Stimulated activated CD4-positive, alpha-beta T cell treated with anti-CD3 and anti-CD28 coated beads, Interleukin-12 subunit alpha, Interleukin-12 subunit beta, amount 100 ng/mL, for 24 hours (primary cell): ENCODE results near the gene BUB1.
"Not testable (repeated sequence)": the region's sequence is repeated elsewhere in the genome, so short reads cannot be mapped to it uniquely, and the experiment has no call there.

ENCODE experiments used
- DNase-seq, 2 experiments: peaks; one replicate each; pipeline ENCODE4 v3.0.0-alpha.2; 2020; ENCODE audit warnings: low read depth in 2 of 2

BUB1 gene

DNA sequence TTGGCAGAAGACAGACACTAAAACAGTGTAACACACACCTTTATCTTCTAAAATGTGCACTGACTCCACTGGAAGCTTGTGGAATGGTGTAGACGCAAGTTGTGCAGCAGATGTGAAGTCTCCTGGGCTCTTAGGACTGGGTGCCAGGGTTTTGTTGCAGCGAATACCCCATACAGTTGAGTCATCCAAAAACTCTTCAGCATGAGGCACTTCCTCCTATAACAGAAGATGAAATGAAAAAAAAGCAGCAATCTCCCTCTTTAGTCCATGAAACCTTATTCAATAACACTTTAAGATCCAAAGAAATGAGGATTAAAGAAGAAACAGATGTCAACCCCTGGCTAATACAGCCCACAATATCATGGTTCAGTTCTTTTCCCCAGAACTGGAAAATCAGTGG is 22.2 kb downstream of the BUB1 start:
- DNase-seq: no peak

DNA sequence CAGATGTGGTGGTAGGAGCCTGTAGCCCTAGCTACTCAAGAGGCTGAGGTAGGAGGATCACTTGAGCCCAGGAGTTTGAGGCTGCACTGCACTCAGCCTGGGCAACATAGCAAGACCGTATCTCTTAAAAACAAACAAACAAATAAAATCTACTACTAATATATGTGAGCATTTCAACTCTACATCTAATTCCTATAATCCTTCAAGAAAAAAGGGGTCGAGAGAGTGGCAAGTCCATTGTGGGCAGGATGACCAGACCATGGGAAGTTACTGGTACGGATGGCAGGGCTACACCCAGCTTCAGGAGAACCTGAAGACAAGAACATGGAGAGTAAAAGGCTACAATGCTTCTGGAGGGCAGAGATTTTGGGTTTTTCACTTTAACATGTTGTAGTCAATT is 24.0 kb downstream of the BUB1 start:
- DNase-seq: no peak

DNA sequence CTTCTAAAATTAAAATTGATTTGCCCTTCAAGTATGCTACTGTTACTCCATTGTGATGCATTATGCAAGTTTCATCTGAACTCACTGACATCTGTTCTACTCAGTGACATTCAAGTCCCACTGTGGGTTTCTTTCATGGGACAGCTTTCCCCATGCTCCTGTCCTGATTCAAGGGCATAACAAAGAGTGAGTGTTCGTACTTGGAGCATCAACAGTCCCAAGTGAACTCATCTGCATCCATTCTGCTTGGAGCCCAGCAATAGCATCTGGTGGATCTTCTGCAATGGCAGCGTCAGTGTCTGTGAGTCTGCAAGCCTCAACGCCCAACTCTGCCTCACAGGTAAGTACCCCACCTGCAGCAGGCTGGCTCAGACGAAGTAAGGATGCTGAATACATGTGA is 27.5 kb downstream of the BUB1 start:
- no peak for DNase-seq

DNA sequence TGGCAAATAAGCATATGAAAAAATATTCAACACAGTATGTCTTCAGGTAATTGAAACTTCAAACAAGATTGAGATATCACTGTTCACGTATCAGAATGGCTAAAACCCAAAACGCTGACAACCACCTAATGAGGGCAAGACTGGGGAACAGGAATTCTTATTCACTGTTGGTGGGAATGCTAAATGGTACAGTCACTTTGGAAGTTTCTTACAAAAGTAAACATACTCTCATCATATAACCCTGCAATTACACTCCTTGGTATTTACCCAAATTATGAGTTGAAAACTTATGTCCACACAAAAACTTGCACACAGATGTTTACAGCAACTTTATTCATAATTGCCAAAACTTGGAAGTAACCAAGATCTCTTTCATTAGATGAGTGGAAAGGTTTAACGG is 30.1 kb downstream of the BUB1 start:
- no peak for DNase-seq

DNA sequence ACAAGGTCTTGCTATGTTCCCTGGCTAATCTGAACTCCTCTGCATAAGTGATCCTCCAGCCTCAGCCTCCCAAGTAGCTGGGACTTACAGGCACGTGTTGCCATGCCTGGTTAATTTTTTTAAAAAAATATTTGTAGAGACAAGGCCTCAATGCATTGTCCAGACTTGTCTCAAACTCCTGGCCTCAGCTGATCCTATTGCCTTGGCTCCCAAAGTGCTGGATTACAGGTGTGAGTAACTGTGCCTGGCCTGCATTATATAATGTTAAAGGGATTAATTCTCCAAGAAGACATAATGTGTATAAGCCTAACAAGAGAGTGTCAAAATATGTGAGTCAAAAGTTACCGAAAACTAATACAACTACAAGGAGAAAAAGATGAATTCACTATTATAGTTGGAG is 32.2 kb downstream of the BUB1 start:
- no peak for DNase-seq

DNA sequence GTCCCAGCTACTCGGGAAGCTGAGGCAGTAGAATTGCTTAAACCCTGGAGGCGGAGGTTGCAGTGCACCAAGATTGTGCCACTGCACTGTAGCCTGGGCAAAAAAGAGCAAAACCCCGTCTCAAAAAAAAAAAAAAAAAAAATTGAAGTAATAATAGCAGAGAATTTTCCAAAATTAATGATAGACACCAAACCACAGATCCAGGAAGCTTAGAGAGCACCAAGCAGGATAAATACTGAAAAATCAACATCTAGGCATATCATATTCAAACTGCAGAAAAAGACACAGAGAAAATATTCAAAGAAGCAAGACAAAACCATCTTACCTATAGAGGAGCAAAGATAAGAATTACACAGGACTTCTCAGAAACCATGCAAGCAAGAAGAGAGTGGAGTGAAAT is 33.5 kb downstream of the BUB1 start:
- no peak for DNase-seq

GRCh38 chr2:110642360-110642759 is 35.5 kb downstream of the BUB1 start:
- no peak for DNase-seq

GRCh38 chr2:110639972-110640371 is 37.9 kb downstream of the BUB1 start:
- DNase-seq: no peak

GRCh38 chr2:110638952-110639695 is 38.7 kb downstream of the BUB1 start:
- no peak for DNase-seq

GRCh38 chr2:110638004-110638403 is 39.9 kb downstream of the BUB1 start:
- no peak for DNase-seq

GRCh38 chr2:110637093-110637492 is 40.8 kb downstream of the BUB1 start:
- no peak for DNase-seq

DNA sequence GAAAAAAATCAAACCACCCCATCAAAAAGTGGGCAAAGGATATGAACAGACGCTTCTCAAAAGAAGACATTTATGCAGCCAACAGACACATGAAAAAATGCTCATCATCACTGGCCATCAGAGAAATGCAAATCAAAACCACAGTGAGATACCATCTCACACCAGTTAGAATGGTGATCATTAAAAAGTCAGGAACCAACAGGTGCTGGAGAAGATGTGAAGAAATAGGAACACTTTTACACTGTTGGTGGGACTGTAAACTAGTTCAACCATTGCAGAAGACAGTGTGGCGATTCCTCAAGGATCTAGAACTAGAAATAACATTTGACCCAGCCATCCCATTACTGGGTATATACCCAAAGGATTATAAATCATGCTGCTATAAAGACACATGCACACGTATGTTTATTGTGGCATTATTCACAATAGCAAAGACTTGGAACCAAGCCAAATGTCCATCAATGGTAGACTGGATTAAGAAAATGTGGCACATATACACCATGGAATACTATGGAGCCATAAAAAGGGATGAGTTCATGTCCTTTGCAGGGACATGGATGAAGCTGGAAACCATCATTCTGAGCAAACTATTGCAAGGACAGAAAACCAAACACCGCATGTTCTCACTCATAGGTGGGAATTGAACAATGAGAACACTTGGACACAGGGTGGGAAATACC is 41.8 kb downstream of the BUB1 start:
- DNase-seq: not testable (repeated sequence)

- not testable (repeated sequence) for DNase-seq
These were observed 50.5 kb downstream of the BUB1 start for GRCh38 chr2:110627348-110627747.

DNA sequence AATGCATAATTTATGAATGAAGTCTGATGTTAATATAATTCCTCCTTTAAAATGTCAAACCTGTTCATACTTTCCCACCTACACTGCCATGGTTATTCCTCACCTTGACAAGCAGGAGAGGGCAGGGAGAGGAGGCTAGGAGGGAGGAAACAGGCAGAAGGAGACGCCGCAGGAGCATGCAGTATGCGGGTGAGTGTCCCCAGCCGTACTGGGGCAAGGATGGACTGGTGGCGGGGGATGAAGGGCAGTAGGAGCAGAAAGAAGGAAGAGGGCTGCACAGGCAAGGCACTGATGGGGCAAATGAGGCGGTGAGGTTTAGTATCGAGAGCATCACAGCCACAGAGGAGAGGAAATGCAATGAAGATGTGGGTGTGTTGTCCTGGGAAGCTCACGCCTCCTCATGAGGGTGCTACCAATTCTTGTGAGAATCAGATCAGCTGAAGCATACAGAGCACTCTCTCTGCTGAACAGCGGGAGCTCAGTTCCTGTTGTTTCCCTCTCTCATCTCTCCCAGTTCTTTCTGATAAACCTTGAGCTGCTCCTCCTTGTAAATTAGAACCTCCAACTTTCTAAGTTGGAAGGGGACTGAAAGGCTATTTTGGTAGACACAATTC is 58.4 kb downstream of the BUB1 start:
- DNase-seq: not testable (repeated sequence)

GRCh38 chr2:110613927-110614326 is 63.9 kb downstream of the BUB1 start:
- not testable (repeated sequence) for DNase-seq

DNA sequence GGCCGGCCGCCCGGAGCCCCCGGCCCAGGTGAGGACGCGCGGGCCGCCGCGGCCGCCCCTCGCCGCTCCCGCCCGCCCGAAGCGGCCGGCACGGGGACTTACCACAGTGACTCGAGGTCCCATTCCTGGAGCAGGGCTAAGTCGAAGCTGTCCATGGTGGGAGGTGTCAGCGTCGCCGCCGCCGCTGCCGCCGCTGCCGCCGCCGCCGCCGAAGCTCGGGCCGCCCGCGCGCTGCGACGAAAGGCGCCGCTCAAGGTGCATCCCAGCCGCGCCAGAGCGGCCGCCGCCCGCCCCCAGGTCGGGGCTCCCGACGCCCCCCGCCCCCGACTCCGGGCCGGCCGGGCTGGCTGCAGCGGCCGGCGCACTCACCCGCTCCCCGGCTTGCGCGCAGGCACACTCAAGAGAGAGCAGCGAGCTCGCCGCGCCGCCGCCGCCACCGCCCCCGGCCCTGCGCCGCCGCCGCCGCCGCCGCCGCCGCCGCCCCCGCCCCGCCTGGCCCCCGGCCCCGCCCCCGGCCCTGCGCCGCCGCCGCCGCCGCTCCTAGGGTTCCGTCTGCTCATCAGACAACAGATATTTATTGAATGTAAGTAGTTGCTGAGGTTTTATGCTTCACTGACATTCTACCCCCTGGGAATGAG is 67.1 kb downstream of the BUB1 start:
- peak in 1 of 2 experiments; percentile 6 for DNase-seq

DNA sequence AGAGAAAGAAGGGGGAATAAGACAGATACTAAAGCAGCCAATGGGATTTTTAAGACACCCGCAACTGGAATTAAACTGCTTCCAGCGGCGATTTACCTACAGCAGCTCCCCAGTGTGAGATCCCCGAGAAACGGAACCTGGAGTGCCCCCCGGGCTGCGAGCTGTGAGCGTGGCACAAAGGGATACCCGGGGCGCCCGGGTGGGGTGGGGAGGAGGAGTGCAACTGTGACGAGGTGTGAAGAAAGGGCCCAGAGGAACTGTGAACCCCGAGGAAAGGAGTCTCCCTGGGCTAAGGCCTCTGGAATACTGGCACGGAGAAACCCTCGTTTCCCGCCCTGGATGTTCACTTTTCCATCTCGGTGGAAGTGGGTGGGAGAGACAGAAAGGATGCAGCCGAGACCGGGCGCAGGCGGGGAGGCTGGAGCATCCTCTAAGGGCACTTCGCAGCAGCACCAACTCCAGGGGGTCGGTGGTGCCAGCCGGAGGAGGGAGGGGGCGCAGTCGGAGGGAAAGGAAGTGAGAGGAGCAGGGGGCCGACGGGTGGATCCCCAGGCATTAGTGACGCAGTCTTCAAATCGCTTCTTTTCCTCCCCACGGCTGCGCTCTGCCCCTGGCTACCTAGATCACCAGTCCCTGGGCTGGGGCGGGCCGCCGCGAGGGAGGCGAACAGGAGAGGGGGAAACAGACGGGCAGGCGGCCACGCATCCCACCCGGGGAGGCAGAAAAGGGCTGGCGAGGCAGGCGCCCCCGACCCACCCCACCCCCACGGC is 67.8 kb downstream of the BUB1 start:
- not testable (repeated sequence) for DNase-seq

- not testable (repeated sequence) for DNase-seq
These were observed 68.9 kb downstream of the BUB1 start for GRCh38 chr2:110608788-110609502.

DNA sequence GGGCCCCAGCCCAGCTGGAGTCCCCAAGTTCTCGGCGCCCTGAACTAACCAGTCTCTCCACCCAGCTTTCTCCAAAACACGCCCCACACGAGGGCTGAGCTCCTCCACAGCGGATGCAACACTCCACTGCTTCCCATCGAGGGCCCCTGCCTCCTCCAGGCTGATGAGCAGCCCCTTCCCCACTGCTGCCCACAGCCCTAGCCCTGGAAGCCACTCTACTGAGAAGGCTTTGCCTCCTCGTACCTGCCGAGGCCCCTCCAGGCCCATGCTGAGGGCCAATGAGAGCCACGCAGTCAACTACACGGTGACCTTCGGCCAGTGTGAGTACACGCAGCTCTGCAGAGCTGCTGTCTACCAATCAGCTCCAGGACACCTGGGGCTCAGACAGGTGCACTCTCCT is 72.8 kb downstream of the BUB1 start:
- not testable (repeated sequence) for DNase-seq

- not testable (repeated sequence) for DNase-seq
These were observed 73.8 kb downstream of the BUB1 start for GRCh38 chr2:110603917-110604591.
